HG03108 (cell line): ENCODE results near the gene POLG.
A peak's percentile ranks its signal among the peaks of the same experiment; 100 is the strongest.

Source experiments
- ATAC-seq: cut with Tn5 transposase; IDR thresholded peaks from one replicate; pipeline ENCODE4 v1.9.1; 2021; ENCODE audit warnings: moderate library complexity; ENCODE audit not compliant: unreplicated experiment

POLG gene

DNA sequence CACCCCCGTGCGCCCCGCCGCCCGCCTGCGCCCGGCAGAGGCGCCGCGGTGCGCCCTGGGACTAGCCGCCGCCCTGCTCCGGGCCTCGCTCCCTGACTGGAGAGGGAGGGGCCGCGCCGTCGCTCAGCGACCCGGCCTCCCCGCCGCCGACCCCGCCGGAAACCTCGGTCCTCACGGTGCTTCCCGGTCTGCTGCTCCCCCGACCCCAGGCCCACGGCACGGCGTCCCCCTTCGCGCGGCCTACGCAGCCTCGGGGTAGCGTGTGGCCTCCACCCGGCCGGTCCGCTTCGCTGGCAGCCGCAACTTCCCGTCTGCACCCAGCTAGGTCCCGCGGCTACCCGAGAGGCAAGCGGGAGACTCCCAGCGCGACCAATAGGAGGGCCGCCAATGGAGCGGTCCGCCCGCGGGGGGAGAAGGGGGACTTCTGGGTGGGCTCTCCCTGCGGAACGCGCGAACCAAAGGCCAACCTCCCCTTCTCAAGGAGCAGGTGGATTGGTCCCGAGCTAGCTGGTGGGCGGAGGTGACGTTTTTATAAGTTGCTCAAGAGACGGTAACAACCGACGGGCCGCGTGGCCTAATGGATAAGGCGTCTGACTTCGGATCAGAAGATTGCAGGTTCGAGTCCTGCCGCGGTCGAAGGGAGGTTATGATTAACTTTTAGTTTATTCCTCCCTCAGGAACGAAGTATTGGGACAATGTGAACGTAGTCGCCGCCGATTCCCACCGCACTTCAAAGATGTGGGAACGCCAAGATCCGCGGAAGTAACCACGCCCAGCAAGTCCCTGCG lies at the start of gene POLG:
POLG (minus strand) TSS at position 315 of the 788 bp plus-strand sequence. CDS start 1,070 bp downstream, outside the sequence.
- ATAC-seq, result peak; percentile 85

GRCh38 chr15:89384176-89384604 lies 49.6 kb upstream of the POLG start:
- no peak for ATAC-seq

DNA sequence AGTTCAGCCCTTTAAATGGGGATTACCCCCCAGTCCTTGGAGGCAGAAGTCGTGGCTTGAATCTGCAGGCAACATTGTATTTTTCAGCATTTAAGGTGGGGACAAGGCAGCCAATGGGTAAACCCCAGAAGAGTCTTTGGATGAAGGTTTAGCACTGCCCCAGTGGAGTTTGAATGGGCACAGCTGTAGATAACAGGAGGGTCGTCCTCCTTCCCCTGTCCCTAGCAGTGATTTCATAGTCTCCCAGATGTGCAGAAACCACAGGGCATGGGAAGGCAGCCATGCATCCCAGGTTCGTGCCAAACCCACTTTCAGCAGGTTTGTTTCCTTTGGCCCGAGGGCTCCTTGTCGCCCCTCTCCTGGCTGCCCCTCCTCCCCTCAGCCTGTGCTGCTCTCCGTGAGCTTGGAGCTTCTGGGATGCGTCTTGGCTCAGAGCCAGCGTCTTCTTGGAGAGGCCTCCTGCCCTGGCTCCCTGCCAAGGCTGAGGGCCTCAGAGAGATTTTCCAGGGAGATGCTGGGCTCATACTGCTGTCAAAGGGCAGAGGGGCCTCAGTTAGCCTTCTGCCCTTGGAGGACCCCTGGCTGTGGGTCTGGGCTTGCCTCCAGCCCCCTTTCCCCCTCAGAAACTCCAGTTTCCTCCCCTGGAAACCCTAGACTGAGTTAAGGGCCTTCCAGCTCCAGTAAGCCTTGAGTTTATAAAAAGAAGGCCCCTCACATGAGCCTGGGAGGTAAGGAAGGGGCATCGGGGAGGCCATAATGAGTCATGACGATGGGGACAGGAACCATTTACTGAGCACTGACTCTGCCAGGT lies 48.9 kb upstream of the POLG start:
- ATAC-seq, result no peak

DNA sequence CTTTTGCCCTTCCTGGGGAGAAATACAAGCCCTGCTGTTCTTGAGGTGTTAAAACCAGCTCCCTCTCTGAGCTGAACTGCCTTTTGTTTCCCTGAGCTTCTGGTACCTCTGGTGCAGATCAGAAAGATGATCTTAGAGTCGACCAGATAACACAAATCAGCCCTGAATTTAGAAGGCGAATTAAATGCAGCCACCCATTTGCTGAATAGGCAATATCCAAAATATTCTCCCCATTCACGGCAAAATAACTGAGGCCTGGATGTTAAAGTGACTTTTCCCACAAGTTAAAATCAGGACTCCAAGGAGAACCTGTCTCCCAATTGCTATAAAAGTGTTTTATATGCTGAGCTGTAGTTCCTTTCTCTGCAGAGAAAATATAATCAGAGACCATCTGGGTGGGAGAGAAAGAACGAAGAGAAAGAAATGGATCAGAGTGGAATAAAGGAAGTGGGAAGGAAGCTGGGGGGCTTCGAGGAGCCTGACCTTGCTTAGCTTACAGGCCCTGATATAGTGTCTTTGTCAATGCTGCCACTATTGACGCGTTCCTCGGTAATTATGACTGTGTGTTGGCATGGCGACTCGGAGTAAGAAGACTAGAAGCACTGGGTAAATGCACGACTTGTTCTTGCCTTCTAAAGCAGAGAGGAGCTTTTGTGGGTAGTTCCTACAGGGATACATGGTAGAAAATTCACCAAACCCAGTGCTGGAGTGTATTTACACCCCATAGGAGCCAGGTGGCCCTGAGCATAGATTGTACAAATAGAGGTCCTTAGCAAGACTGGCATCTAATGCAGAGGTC lies 47.5 kb upstream of the POLG start:
- no peak for ATAC-seq

DNA sequence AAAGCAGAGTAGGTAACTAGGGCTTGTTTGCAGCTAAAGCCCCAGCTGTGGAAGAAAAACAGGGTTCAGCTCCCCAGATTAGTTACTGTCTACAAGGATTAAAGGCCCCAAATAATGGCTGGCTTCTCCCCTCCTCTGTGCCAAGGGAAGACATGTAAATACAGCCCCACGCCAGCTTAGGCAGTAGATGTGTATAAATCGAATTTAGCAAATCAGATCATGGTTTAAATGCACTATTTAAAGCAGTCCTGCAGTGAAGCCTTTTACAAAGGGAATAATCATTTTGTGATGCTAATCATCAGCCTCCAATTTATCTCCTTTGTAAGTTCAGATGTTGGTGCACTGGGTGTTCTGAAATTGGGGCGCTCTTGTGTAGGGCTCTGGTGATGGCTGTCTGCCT lies 46.7 kb upstream of the POLG start:
- ATAC-seq, result no peak

GRCh38 chr15:89379818-89380217 lies 45.2 kb upstream of the POLG start:
- ATAC-seq, result no peak

DNA sequence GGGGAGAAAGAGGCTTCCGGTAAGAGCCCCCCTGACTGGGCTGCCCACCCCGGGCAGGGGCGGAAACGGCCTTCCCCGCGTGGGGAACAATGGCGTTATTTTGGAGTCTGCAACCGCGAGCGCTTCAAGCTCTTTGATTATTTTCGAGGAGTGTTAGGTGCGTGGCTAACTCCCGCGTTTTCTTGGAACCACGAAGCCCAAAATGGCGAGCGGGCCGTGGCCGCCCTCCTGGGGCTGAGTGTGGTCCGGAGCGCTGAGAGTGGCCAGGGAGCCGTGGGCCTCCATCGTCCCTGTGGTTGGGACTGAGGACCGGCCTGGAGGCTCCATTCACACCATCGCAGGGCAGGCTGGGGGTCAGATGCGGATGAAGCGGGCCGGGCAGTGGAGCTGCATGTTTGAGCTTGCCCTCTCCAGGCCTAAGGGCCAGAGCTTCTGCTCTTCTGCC lies 44.6 kb upstream of the POLG start:
- no peak for ATAC-seq

DNA sequence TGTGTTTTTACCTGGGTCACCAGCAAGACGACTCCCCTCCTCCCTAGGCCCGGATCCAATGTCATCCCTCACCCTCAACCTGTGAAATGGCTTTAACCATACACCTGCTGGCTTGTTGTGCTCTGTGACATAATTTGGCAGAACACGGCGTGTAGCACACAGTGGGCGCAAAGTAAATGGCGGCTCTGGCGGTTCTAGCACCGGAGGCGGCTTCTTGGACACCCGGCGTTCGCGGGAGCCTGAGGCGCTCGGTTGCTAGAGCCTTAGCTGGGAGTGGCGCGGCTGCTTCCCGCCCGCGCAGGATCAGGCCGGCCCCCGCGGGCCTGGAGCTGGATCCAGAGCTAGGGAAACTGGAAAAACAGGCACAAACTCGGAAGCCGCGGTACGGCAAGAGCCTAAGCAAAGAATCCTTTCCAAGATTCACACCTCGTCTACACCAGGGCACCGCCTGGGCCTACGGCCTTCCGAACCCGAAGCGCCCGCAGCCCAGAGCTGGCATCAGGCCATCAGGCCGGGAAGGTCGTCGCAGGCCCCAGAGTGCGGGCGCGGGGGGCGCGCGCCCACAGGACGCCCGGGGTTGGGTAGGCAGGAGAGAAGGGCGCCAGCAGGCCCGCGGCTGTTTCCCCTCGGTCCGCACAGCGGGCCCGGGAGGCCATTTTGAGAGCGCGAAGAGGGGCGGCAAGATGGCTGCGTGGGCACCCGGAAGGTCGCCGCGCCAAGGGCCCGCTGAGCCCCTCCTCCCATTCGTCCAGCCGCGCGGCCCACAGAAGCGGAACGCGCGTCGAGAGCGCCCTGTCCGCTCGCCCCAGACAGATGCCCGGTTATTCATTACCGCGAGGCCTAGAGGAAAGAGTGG lies 43.9 kb upstream of the POLG start:
- ATAC-seq, result no peak

DNA sequence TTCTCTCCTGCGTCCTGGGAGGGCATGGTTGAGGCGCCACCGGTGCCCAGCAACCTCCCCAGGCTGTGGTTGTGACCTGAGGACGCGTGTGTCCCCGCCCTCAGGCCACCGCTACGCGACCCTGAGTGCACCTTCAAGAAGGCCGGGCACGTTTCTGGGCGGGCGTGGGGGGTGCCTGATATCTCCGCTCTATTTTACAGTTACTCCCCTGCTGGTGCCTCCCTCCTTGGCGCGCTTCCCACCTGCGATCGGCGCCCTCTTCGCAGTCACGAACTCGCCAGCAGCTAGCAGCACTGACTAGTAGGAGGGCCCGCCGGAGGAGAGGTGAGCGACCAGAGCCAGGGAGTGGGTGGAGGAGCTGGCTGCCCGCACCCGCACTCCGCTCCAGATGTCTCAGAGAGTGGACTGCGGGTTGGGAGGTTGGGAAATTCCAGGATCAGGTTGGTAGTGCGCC lies 43.2 kb upstream of the POLG start:
- ATAC-seq, result no peak

DNA sequence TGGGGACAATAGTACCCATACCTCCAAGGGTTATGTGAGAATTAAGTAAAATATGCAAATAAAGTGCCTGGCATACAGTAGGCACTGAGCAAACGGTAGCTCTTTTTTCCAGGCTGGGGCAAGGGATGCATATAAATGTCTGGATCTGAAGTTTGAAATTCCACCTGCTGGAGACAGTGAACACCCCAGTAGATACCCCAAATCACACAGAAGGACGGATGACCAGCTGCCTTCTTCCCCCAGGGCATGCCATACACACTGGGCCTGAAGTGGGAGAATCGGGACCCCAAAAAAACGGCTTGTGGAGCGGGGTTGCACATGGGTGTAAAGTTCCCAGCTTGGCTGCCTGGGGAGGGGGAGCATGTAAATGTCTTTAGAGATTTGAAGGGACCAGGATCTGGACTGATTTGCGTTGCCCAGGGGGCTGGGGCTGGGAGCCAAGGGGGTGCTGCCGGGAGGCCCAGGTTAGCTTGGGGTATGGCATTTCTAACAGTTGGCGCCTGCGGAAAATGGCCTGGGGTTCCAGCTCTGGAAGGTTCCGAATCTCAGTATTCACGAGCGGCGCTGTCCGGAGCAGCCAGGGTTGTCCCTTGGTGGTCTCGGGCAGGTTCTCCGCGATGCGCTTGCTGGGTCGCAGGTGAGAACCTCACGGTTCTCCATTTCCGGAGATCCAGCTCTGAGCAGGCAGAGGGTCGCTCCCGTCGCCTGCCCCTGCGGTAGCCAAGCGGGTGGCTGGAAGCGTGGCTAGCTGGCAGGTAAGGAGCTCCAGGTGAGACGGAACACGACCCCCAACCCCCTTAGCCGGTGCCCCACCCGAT lies 42.6 kb upstream of the POLG start:
- no peak for ATAC-seq

GRCh38 chr15:89376388-89376787 lies 41.8 kb upstream of the POLG start:
- no peak for ATAC-seq

DNA sequence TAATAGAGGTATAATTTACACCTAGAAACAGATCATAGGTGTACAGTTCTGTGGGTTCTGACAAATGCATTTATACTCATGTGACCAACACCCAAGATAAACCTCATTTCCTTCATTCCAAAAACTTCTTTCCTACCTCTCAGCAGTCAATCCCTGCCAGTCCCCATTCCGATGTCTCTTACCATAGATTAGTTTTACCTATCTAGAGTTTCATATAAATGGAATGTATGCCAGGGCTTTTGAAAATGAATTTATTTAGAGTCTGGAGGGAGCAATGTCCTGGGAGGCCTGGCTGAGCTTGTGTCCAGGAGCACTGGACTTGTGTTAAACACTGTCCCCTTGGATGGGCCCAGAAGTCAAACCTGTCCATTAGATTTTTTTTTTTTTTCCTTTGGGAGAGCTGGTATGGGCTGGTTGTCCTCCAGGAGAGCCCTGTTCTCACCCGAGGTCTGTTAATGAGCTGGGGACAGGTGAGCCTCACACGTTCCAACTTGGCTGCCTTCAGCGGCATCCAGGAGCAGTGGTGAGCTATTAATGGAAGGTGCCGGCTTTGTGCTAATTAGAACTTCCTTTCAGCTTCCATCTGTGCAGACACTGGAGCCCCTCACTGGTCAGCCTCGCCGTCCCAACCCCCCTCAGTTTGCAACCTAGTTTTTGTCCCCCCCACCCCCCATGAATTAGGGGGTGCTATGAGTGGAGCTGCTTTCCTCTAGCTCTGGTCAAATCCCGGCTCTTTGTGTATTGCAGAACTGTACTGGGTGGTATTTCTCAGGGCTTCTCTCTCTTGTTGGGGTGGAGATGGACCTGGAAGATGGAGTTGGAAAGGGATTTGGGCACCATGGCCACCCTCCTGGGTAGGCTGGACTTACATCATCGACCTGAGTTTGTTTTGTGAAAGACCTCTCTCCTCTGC lies 40.7 kb upstream of the POLG start:
- no peak for ATAC-seq

- no peak for ATAC-seq
Measured at GRCh38 chr15:89374086-89374981, 39.7 kb upstream of the POLG start.

DNA sequence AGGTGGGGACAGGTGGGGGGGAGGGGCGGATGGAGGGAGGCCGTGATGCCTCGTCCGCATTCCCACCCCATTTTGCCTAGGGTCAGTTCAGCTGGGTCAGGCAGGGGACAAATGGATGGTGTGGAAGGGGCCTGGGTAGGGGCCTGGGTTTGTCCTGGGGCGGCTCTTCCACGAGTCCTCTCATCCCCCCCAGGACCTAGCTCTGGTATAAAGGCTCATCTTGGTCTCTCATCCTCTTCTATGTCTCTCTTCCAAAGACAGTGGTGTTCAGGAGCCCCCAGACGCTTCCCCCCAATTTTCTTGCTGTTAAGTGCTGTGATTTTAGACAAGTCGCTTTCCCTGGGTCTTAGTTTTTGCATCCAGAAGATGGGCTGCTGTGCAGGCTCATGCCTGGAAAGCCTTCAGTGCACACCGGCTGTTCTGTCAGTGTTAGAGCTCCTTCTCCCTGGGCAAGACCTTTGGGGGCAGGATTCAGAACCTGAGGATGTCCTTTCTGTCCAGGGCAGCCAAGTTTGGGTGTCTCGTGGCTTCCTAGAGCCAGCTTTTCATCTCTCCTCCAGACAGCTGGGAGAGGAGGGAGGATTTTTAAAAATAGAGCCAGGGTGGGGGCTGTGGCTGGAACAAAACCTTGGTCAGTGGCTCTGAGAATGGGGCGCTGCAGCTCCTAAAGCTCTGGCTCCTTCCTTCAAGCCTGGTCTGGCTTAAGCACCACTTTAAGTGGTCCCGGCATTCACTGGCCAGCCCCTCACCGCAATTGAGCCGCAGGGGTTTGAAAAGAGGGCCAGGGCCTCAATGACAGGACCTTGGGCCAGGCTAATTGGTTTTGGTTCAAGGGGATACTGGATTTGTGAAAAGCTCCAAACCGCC lies 37.7 kb upstream of the POLG start:
- ATAC-seq, result no peak

- no peak for ATAC-seq
Measured at GRCh38 chr15:89371228-89372044, 36.8 kb upstream of the POLG start.

GRCh38 chr15:89370978-89371227 lies 36.3 kb upstream of the POLG start:
- no peak for ATAC-seq
